ENCODE results near the gene MBTPS2.
"Not testable (repeated sequence)": the region's sequence is repeated elsewhere in the genome, so short reads cannot be mapped to it uniquely, and the experiment has no call there.

MBTPS2 gene

GRCh38 chrX:21863241-21863640 is 23.8 kb downstream of the MBTPS2 start:
- no peaks in the 10 kb centered on the region for H3K4me1 ChIP-seq (ENCODE audit: control insufficient read depth, low read depth, low read length)
- H3K27ac ChIP-seq (ENCODE audit: low read length): no peak overlapping the region
- no peak overlapping the region for H3K4me3 ChIP-seq (ENCODE audit: low read length)
- no peaks in the 10 kb centered on the region for H3K27me3 ChIP-seq (ENCODE audit: control insufficient read depth, insufficient read depth, low read length)
- peaks cover 14% of the 10 kb centered on the region for H3K9me3 ChIP-seq (ENCODE audit: control insufficient read depth, low read depth, low read length)
- no peak overlapping the region for H3K9ac ChIP-seq (ENCODE audit: low read length)
- H3K36me3 ChIP-seq (ENCODE audit: control insufficient read depth, low read depth, low read length): no peaks in the 10 kb centered on the region

- no peak overlapping the region for H3K27ac ChIP-seq (ENCODE audit: low read length)
- H3K9ac ChIP-seq (ENCODE audit: low read length): no peak overlapping the region
- no peaks in the 10 kb centered on the region for H3K27me3 ChIP-seq (ENCODE audit: control insufficient read depth, insufficient read depth, low read length)
- H3K36me3 ChIP-seq (ENCODE audit: control insufficient read depth, low read depth, low read length): no peaks in the 10 kb centered on the region
- H3K4me1 ChIP-seq (ENCODE audit: control insufficient read depth, low read depth, low read length): no peaks in the 10 kb centered on the region
- no peak overlapping the region for H3K4me3 ChIP-seq (ENCODE audit: low read length)
- peaks cover 21% of the 10 kb centered on the region for H3K9me3 ChIP-seq (ENCODE audit: control insufficient read depth, low read depth, low read length)
These were observed 26.0 kb downstream of the MBTPS2 start for GRCh38 chrX:21865436-21865835.

- Histone ChIP-seq H3K9me3 (ENCODE audit: control insufficient read depth, low read depth, low read length) (peaks cover 16% of the 10 kb centered on the region), H3K4me1 (ENCODE audit: control insufficient read depth, low read depth, low read length) (no peaks in the 10 kb centered on the region), H3K27ac (ENCODE audit: low read length) (no peak overlapping the region), H3K4me3 (ENCODE audit: low read length) (no peak overlapping the region), H3K36me3 (ENCODE audit: control insufficient read depth, low read depth, low read length) (no peaks in the 10 kb centered on the region), H3K27me3 (ENCODE audit: control insufficient read depth, insufficient read depth, low read length) (no peaks in the 10 kb centered on the region), H3K9ac (ENCODE audit: low read length) (no peak overlapping the region)
These were observed 31.1 kb downstream of the MBTPS2 start for GRCh38 chrX:21870494-21870893.

GRCh38 chrX:21873063-21873775 is 33.8 kb downstream of the MBTPS2 start:
- H3K36me3 ChIP-seq (ENCODE audit: control insufficient read depth, low read depth, low read length): no peaks in the 10 kb centered on the region
- no peaks in the 10 kb centered on the region for H3K4me1 ChIP-seq (ENCODE audit: control insufficient read depth, low read depth, low read length)
- no peak overlapping the region for H3K27ac ChIP-seq (ENCODE audit: low read length)
- H3K9ac ChIP-seq (ENCODE audit: low read length): no peak overlapping the region
- H3K4me3 ChIP-seq (ENCODE audit: low read length): no peak overlapping the region
- peaks cover 9% of the 10 kb centered on the region for H3K9me3 ChIP-seq (ENCODE audit: control insufficient read depth, low read depth, low read length)
- H3K27me3 ChIP-seq (ENCODE audit: control insufficient read depth, insufficient read depth, low read length): no peaks in the 10 kb centered on the region

- not testable (repeated sequence) for H3K36me3 ChIP-seq (ENCODE audit: control insufficient read depth, low read depth, low read length); H3K4me3 ChIP-seq (ENCODE audit: low read length)
These were observed 34.8 kb downstream of the MBTPS2 start for GRCh38 chrX:21874182-21874581.

GRCh38 chrX:21875013-21875412 is 35.6 kb downstream of the MBTPS2 start:
- Histone ChIP-seq H3K9ac (ENCODE audit: low read length) (no peak overlapping the region), H3K27ac (ENCODE audit: low read length) (no peak overlapping the region), H3K36me3 (ENCODE audit: control insufficient read depth, low read depth, low read length) (no peaks in the 10 kb centered on the region), H3K4me1 (ENCODE audit: control insufficient read depth, low read depth, low read length) (no peaks in the 10 kb centered on the region), H3K9me3 (ENCODE audit: control insufficient read depth, low read depth, low read length) (peaks cover 7% of the 10 kb centered on the region), H3K4me3 (ENCODE audit: low read length) (no peak overlapping the region), H3K27me3 (ENCODE audit: control insufficient read depth, insufficient read depth, low read length) (no peaks in the 10 kb centered on the region)

More at GRCh38 chrX:21874182-21874581, 34.8 kb downstream of the MBTPS2 start:
- H3K27me3 ChIP-seq (ENCODE audit: control insufficient read depth, insufficient read depth, low read length); H3K9me3 ChIP-seq (ENCODE audit: control insufficient read depth, low read depth, low read length); H3K9ac ChIP-seq (ENCODE audit: low read length); H3K27ac ChIP-seq (ENCODE audit: low read length); H3K4me1 ChIP-seq (ENCODE audit: control insufficient read depth, low read depth, low read length): not testable (repeated sequence)

GRCh38 chrX:21881881-21882574 is 42.6 kb downstream of the MBTPS2 start:
- peaks cover 22% of the 10 kb centered on the region for H3K9me3 ChIP-seq (ENCODE audit: control insufficient read depth, low read depth, low read length)
- H3K9ac ChIP-seq (ENCODE audit: low read length): no peak overlapping the region
- H3K36me3 ChIP-seq (ENCODE audit: control insufficient read depth, low read depth, low read length): no peaks in the 10 kb centered on the region
- no peaks in the 10 kb centered on the region for H3K4me1 ChIP-seq (ENCODE audit: control insufficient read depth, low read depth, low read length)
- H3K27ac ChIP-seq (ENCODE audit: low read length): no peak overlapping the region
- H3K27me3 ChIP-seq (ENCODE audit: control insufficient read depth, insufficient read depth, low read length): no peaks in the 10 kb centered on the region
- no peak overlapping the region for H3K4me3 ChIP-seq (ENCODE audit: low read length)

GRCh38 chrX:21883258-21883657 is 43.8 kb downstream of the MBTPS2 start:
- Histone ChIP-seq H3K4me3 (ENCODE audit: low read length) (no peak overlapping the region), H3K9me3 (ENCODE audit: control insufficient read depth, low read depth, low read length) (peaks cover 26% of the 10 kb centered on the region), H3K36me3 (ENCODE audit: control insufficient read depth, low read depth, low read length) (no peaks in the 10 kb centered on the region), H3K9ac (ENCODE audit: low read length) (no peak overlapping the region), H3K4me1 (ENCODE audit: control insufficient read depth, low read depth, low read length) (no peaks in the 10 kb centered on the region), H3K27ac (ENCODE audit: low read length) (no peak overlapping the region), H3K27me3 (ENCODE audit: control insufficient read depth, insufficient read depth, low read length) (no peaks in the 10 kb centered on the region)

GRCh38 chrX:21885568-21885967 is 46.2 kb downstream of the MBTPS2 start:
- no peaks in the 10 kb centered on the region for H3K27me3 ChIP-seq (ENCODE audit: control insufficient read depth, insufficient read depth, low read length)
- no peak overlapping the region for H3K4me3 ChIP-seq (ENCODE audit: low read length)
- no peaks in the 10 kb centered on the region for H3K4me1 ChIP-seq (ENCODE audit: control insufficient read depth, low read depth, low read length)
- no peak overlapping the region for H3K9ac ChIP-seq (ENCODE audit: low read length)
- no peak overlapping the region for H3K27ac ChIP-seq (ENCODE audit: low read length)
- H3K9me3 ChIP-seq (ENCODE audit: control insufficient read depth, low read depth, low read length): peaks cover 18% of the 10 kb centered on the region
- no peaks in the 10 kb centered on the region for H3K36me3 ChIP-seq (ENCODE audit: control insufficient read depth, low read depth, low read length)

- H3K36me3 ChIP-seq (ENCODE audit: control insufficient read depth, low read depth, low read length): no peaks in the 10 kb centered on the region
- no peak overlapping the region for H3K9ac ChIP-seq (ENCODE audit: low read length)
- H3K9me3 ChIP-seq (ENCODE audit: control insufficient read depth, low read depth, low read length): peaks cover 9% of the 10 kb centered on the region
- H3K27me3 ChIP-seq (ENCODE audit: control insufficient read depth, insufficient read depth, low read length): no peaks in the 10 kb centered on the region
- no peak overlapping the region for H3K27ac ChIP-seq (ENCODE audit: low read length)
- peaks cover 16% of the 10 kb centered on the region for H3K4me1 ChIP-seq (ENCODE audit: control insufficient read depth, low read depth, low read length)
- H3K4me3 ChIP-seq (ENCODE audit: low read length): no peak overlapping the region
These were observed 65.9 kb downstream of the MBTPS2 start for GRCh38 chrX:21905313-21905712.

- Histone ChIP-seq H3K9me3 (ENCODE audit: control insufficient read depth, low read depth, low read length) (peaks cover 9% of the 10 kb centered on the region), H3K9ac (ENCODE audit: low read length) (no peak overlapping the region), H3K36me3 (ENCODE audit: control insufficient read depth, low read depth, low read length) (no peaks in the 10 kb centered on the region), H3K27me3 (ENCODE audit: control insufficient read depth, insufficient read depth, low read length) (no peaks in the 10 kb centered on the region), H3K4me1 (ENCODE audit: control insufficient read depth, low read depth, low read length) (peaks cover 16% of the 10 kb centered on the region), H3K27ac (ENCODE audit: low read length) (no peak overlapping the region), H3K4me3 (ENCODE audit: low read length) (no peak overlapping the region)
These were observed 66.5 kb downstream of the MBTPS2 start for GRCh38 chrX:21905953-21906352.

GRCh38 chrX:21907260-21907659 is 67.8 kb downstream of the MBTPS2 start:
- Histone ChIP-seq H3K27me3 (ENCODE audit: control insufficient read depth, insufficient read depth, low read length) (no peaks in the 10 kb centered on the region), H3K4me1 (ENCODE audit: control insufficient read depth, low read depth, low read length) (peaks cover 16% of the 10 kb centered on the region), H3K9me3 (ENCODE audit: control insufficient read depth, low read depth, low read length) (peaks cover 6% of the 10 kb centered on the region), H3K4me3 (ENCODE audit: low read length) (no peak overlapping the region), H3K36me3 (ENCODE audit: control insufficient read depth, low read depth, low read length) (no peaks in the 10 kb centered on the region), H3K27ac (ENCODE audit: low read length) (no peak overlapping the region), H3K9ac (ENCODE audit: low read length) (no peak overlapping the region)
